VCaP (cell line): ENCODE measurements around the gene MINAR1.

Source experiments
- H3K27ac ChIP-seq: fragments of 450-650 bp; 2 replicates; pipeline ENCODE4 v1.5.1; 2017
- CTCF ChIP-seq: fragments of 450-650 bp; conservative IDR thresholded peaks from 2 replicates; pipeline ENCODE4 v1.5.1; 2017; ENCODE audit warnings: mild to moderate bottlenecking, moderate library complexity

The MINAR1 gene

GRCh38 chr15:79472446-79472845 lies 40.3 kb downstream of the MINAR1 start:
- TF ChIP-seq CTCF: no peak
- H3K27ac ChIP-seq: no peak overlapping the region

- no peak overlapping the region for H3K27ac ChIP-seq
- TF ChIP-seq CTCF: no peak
Observed at GRCh38 chr15:79474252-79474651, 42.1 kb downstream of the MINAR1 start.

- no peak for TF ChIP-seq CTCF
Observed at GRCh38 chr15:79475306-79475705, 43.2 kb downstream of the MINAR1 start.

GRCh38 chr15:79478108-79478507 lies 46.0 kb downstream of the MINAR1 start:
- no peak for TF ChIP-seq CTCF
- no peak overlapping the region for H3K27ac ChIP-seq

More at GRCh38 chr15:79475306-79475705, 43.2 kb downstream of the MINAR1 start:
- H3K27ac ChIP-seq: no peak overlapping the region

- no peak overlapping the region for H3K27ac ChIP-seq
- TF ChIP-seq CTCF: no peak
Observed at GRCh38 chr15:79479616-79480015, 47.5 kb downstream of the MINAR1 start.

- no peak for TF ChIP-seq CTCF
- no peak overlapping the region for H3K27ac ChIP-seq
Observed at GRCh38 chr15:79481793-79482192, 49.7 kb downstream of the MINAR1 start.
